ENCODE results near the gene CFTR. TPM values are rescaled to one million over a fixed set of nuclear protein-coding genes. Genes with fewer than 3 reads are reported as not detected.

The CFTR gene
- polyA plus RNA-seq, 1 donor (not counting 4 experiments of a cell fraction or from before 2014, with no cell fraction given) = not detected

- Histone ChIP-seq H2AFZ (ENCODE audit: control insufficient read depth, low read length) (no peak overlapping the region), H3K79me2 (ENCODE audit: control insufficient read depth, insufficient read depth, low read length) (no peaks in the 10 kb centered on the region), H3K9me1 (ENCODE audit: control insufficient read depth, extremely low read depth, insufficient read depth, low read length) (no peaks in the 10 kb centered on the region), H3K27me3 (ENCODE audit: control insufficient read depth, extremely low read depth, insufficient read depth, low read length) (no peaks in the 10 kb centered on the region), H3K4me3 (ENCODE audit: control insufficient read depth in 2 of 3, extremely low read depth in 1 of 3, insufficient read depth in 2 of 3, low read depth in 1 of 3, low read length in 3 of 3) (no peak overlapping the region), H3K4me2 (ENCODE audit: control insufficient read depth, extremely low read depth, insufficient read depth, low read depth, low read length) (no peak overlapping the region), H3K36me3 (ENCODE audit: control insufficient read depth in 2 of 2, extremely low read depth in 1 of 2, insufficient read depth in 2 of 2, low read length in 2 of 2) (no peaks in the 10 kb centered on the region), H4K20me1 (ENCODE audit: control insufficient read depth, extremely low read depth, insufficient read depth, low read length) (no peaks in the 10 kb centered on the region), H3K9ac (ENCODE audit: control insufficient read depth, extremely low read depth, insufficient read depth, low read length) (no peak overlapping the region), H3K9me3 (ENCODE audit: control insufficient read depth, low read depth, low read length) (no peaks in the 10 kb centered on the region), H3K4me1 (ENCODE audit: control insufficient read depth, extremely low read depth, insufficient read depth, low read length) (no peaks in the 10 kb centered on the region), H3K27ac (ENCODE audit: control insufficient read depth, insufficient read depth, low read length) (no peak overlapping the region)
- no peak for FAIRE-seq
- dilution Hi-C loops (cut with MboI; ENCODE audit: extremely low pct_ligation_motif_present, low sequenced_read_pairs) = no loop called here
- DNase-seq (ENCODE audit: low read depth, low spot score) = no peak
- TF ChIP-seq EZH2 (IDR thresholded peaks at IDR 0.05; ENCODE audit: low read length) = no peak
- TF ChIP-seq, protein P1, sequence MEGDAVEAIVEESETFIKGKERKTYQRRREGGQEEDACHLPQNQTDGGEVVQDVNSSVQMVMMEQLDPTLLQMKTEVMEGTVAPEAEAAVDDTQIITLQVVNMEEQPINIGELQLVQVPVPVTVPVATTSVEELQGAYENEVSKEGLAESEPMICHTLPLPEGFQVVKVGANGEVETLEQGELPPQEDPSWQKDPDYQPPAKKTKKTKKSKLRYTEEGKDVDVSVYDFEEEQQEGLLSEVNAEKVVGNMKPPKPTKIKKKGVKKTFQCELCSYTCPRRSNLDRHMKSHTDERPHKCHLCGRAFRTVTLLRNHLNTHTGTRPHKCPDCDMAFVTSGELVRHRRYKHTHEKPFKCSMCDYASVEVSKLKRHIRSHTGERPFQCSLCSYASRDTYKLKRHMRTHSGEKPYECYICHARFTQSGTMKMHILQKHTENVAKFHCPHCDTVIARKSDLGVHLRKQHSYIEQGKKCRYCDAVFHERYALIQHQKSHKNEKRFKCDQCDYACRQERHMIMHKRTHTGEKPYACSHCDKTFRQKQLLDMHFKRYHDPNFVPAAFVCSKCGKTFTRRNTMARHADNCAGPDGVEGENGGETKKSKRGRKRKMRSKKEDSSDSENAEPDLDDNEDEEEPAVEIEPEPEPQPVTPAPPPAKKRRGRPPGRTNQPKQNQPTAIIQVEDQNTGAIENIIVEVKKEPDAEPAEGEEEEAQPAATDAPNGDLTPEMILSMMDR (optimal IDR thresholded peaks at IDR 0.05 in 1 of 3, IDR thresholded peaks at IDR 0.05 in 1 of 3, conservative IDR thresholded peaks at IDR 0.05 in 1 of 3; ENCODE audit: extremely low read depth in 1 of 3, insufficient read depth in 2 of 3, low read length in 3 of 3) = no peak
Measured at GRCh38 chr7:117592011-117592635, 112.3 kb downstream of the CFTR start.

DNA sequence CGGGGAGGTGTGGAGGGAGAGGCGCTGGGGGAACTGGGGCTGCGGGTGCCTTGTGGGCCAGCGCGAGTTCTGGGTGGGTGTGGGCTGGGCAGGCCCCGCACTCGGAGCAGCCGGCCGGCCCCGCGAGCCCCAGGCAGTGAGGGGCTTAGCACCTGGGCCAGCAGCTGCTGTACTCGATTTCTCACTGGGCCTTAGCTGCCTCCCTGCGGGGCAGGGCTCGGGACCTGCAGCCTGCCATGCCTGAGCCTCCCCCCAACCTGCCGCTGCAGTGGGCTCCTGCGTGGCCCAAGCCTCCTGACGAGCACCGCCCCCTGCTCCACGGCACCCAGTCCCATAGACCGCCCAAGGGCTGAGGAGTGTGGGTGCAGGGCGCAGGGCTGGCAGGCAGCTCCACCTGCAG lies 116.3 kb downstream of the CFTR start:
- FAIRE-seq = no peak

More for the DNA sequence above, 116.3 kb downstream of the CFTR start:
- no peak overlapping the region for H3K9ac ChIP-seq (ENCODE audit: control insufficient read depth, extremely low read depth, insufficient read depth, low read length)
- no peak overlapping the region for H3K4me2 ChIP-seq (ENCODE audit: control insufficient read depth, extremely low read depth, insufficient read depth, low read depth, low read length)
- dilution Hi-C loops (cut with MboI; ENCODE audit: extremely low pct_ligation_motif_present, low sequenced_read_pairs) = no loop called here
- H4K20me1 ChIP-seq (ENCODE audit: control insufficient read depth, extremely low read depth, insufficient read depth, low read length) = no peaks in the 10 kb centered on the region
- H2AFZ ChIP-seq (ENCODE audit: control insufficient read depth, low read length) = no peak overlapping the region
- no peaks in the 10 kb centered on the region for H3K27me3 ChIP-seq (ENCODE audit: control insufficient read depth, extremely low read depth, insufficient read depth, low read length)
- no peaks in the 10 kb centered on the region for H3K36me3 ChIP-seq (ENCODE audit: control insufficient read depth in 2 of 2, extremely low read depth in 1 of 2, insufficient read depth in 2 of 2, low read length in 2 of 2)
- no peak overlapping the region for H3K4me3 ChIP-seq (ENCODE audit: control insufficient read depth in 2 of 3, extremely low read depth in 1 of 3, insufficient read depth in 2 of 3, low read depth in 1 of 3, low read length in 3 of 3)
- TF ChIP-seq EZH2 (IDR thresholded peaks at IDR 0.05; ENCODE audit: low read length) = no peak
- TF ChIP-seq, protein P1 (optimal IDR thresholded peaks at IDR 0.05 in 1 of 3, IDR thresholded peaks at IDR 0.05 in 1 of 3, conservative IDR thresholded peaks at IDR 0.05 in 1 of 3; ENCODE audit: extremely low read depth in 1 of 3, insufficient read depth in 2 of 3, low read length in 3 of 3) = no peak
- no peak for DNase-seq (ENCODE audit: low read depth, low spot score)
- no peaks in the 10 kb centered on the region for H3K9me3 ChIP-seq (ENCODE audit: control insufficient read depth, low read depth, low read length)
- H3K9me1 ChIP-seq (ENCODE audit: control insufficient read depth, extremely low read depth, insufficient read depth, low read length) = no peaks in the 10 kb centered on the region
- no peak overlapping the region for H3K27ac ChIP-seq (ENCODE audit: control insufficient read depth, insufficient read depth, low read length)
- H3K4me1 ChIP-seq (ENCODE audit: control insufficient read depth, extremely low read depth, insufficient read depth, low read length) = no peaks in the 10 kb centered on the region
- no peaks in the 10 kb centered on the region for H3K79me2 ChIP-seq (ENCODE audit: control insufficient read depth, insufficient read depth, low read length)

All from keratinocyte (primary cell).